HepG2 (cell line): Measurements from ENCODE around the gene SH3D19. TPM values are rescaled to one million over a fixed set of nuclear protein-coding genes. Genes with fewer than 3 reads are reported as not detected.
A peak's percentile ranks its signal among the peaks of the same experiment; 100 is the strongest.

Experiments used
- GLI4 ChIP-seq: sonication (generic); formaldehyde crosslinking; IDR thresholded peaks from 2 replicates; pipeline ENCODE4 v1.5.1; 2020; ENCODE audit warnings: missing genetic modification reagents, mild to moderate bottlenecking, moderate library complexity, borderline replicate concordance
- HNRNPUL1 ChIP-seq: fragments of 200-400 bp; formaldehyde crosslinking; IDR thresholded peaks from 2 replicates; pipeline ENCODE4 v1.6.1; 2017; ENCODE audit warnings: low read depth, mild to moderate bottlenecking, low read length, moderate library complexity
- MIER3 ChIP-seq: IDR thresholded peaks from 2 replicates; pipeline ENCODE4 v1.6.1; 2016; ENCODE audit warnings: missing compliant biosample characterization, borderline replicate concordance
- MTF2 ChIP-seq: sonication (generic); formaldehyde crosslinking; IDR thresholded peaks from 2 replicates; pipeline ENCODE4 v1.5.0; 2020; ENCODE audit warnings: missing genetic modification reagents, borderline replicate concordance
- SNAI1 ChIP-seq: sonication (generic); formaldehyde crosslinking; IDR thresholded peaks from 2 replicates; pipeline ENCODE4 v1.5.0; 2020; ENCODE audit warnings: mild to moderate bottlenecking, missing genetic modification reagents, borderline replicate concordance
- SOX5 ChIP-seq: IDR thresholded peaks from 2 replicates; pipeline ENCODE4 v1.6.1; 2016; ENCODE audit warnings: borderline replicate concordance
- SUZ12 ChIP-seq: fragments of 150-350 bp; IDR thresholded peaks from 2 replicates; pipeline ENCODE4 v1.6.1; 2014; ENCODE audit warnings: low read depth, low read length
- TOE1 ChIP-seq: sonication (generic); formaldehyde crosslinking; IDR thresholded peaks from 2 replicates; pipeline ENCODE4 v1.4.0; 2020; ENCODE audit warnings: mild to moderate bottlenecking, missing genetic modification reagents
- XRCC5 ChIP-seq: fragments of 200-400 bp; formaldehyde crosslinking; optimal IDR thresholded peaks from 2 replicates; pipeline ENCODE3; 2017; ENCODE audit warnings: mild to moderate bottlenecking, low read length
- ZC3H13 ChIP-seq: sonication (generic); formaldehyde crosslinking; IDR thresholded peaks from 2 replicates; pipeline ENCODE4 v1.8.1; 2023; ENCODE audit warnings: mild to moderate bottlenecking, missing genetic modification reagents, moderate library complexity
- ZNF703 ChIP-seq: sonication (generic); formaldehyde crosslinking; IDR thresholded peaks from 2 replicates; pipeline ENCODE4 v1.5.1; 2020; ENCODE audit warnings: missing genetic modification reagents, mild to moderate bottlenecking, moderate library complexity, borderline replicate concordance
- ZNF776 ChIP-seq: sonication (generic); formaldehyde crosslinking; IDR thresholded peaks from 2 replicates; pipeline ENCODE4 v1.4.0; 2020; ENCODE audit warnings: mild to moderate bottlenecking, missing genetic modification reagents
- ZNF839 ChIP-seq: sonication (generic); formaldehyde crosslinking; IDR thresholded peaks from 2 replicates; pipeline ENCODE4 v1.4.0; 2020; ENCODE audit warnings: missing genetic modification reagents, mild to moderate bottlenecking, borderline replicate concordance
- ZSCAN21 ChIP-seq: sonication (generic); formaldehyde crosslinking; IDR thresholded peaks from 2 replicates; pipeline ENCODE4 v1.8.0; 2022; ENCODE audit warnings: mild to moderate bottlenecking, missing genetic modification reagents, moderate library complexity, borderline replicate concordance
- polyA plus RNA-seq, 8 experiments: library from polyadenylated mRNA; depleted of rRNA in 3 of 8; stranded (reverse) in 7 of 8; unstranded in 1 of 8; fragments of >200 nt; fragmentation: Illumina TruSeq in 4 of 8; extraction: Trizol in 4 of 8; gene quantifications; 2 replicates each; pipeline versions ENCODE4 v1.2.1 to v1.2.3, GENCODE V29; 2011 to 2016; ENCODE audit warnings: low read depth in 4 of 8, missing spikeins in 1 of 8, mixed read lengths in 1 of 8; ENCODE audit not compliant: insufficient read depth in 1 of 8
- total RNA-seq, 5 experiments: library from RNA; depleted of rRNA; stranded (reverse); fragments of >200 nt; fragmentation: Illumina TruSeq; extraction: Trizol; gene quantifications; 2 replicates each; pipeline ENCODE4 v1.2.3, GENCODE V29; 2016; ENCODE audit warnings: low read depth in 1 of 5
- TF ChIP-seq, protein P1 (sequence below): sonication (generic); formaldehyde crosslinking; IDR thresholded peaks from 2 replicates; pipeline ENCODE4 v1.5.0; 2020; ENCODE audit warnings: mild to moderate bottlenecking, missing genetic modification reagents
- TF ChIP-seq, protein P2 (sequence below): sonication (generic); formaldehyde crosslinking; IDR thresholded peaks from 2 replicates; pipeline ENCODE4 v1.5.1; 2020; ENCODE audit warnings: missing genetic modification reagents, mild to moderate bottlenecking, borderline replicate concordance
- TF ChIP-seq, protein P3 (sequence below): sonication (generic); formaldehyde crosslinking; IDR thresholded peaks from 2 replicates; pipeline ENCODE4 v1.5.0; 2020; ENCODE audit warnings: missing genetic modification reagents, mild to moderate bottlenecking, borderline replicate concordance
- TF ChIP-seq, protein P4 (sequence below): sonication (generic); formaldehyde crosslinking; IDR thresholded peaks from 2 replicates; pipeline ENCODE4 v1.4.0; 2020; ENCODE audit warnings: mild to moderate bottlenecking, missing genetic modification reagents
- TF ChIP-seq, protein P5 (sequence below): sonication (generic); formaldehyde crosslinking; IDR thresholded peaks from 2 replicates; pipeline ENCODE4 v1.4.0; 2020; ENCODE audit warnings: missing genetic modification reagents, mild to moderate bottlenecking, borderline replicate concordance

SH3D19 gene
- total and polyA plus RNA-seq, 2 of the 13 experiments (the other 11 are each of a cell fraction or from before 2014, with no cell fraction given): 31.2 to 38.0 TPM

DNA sequence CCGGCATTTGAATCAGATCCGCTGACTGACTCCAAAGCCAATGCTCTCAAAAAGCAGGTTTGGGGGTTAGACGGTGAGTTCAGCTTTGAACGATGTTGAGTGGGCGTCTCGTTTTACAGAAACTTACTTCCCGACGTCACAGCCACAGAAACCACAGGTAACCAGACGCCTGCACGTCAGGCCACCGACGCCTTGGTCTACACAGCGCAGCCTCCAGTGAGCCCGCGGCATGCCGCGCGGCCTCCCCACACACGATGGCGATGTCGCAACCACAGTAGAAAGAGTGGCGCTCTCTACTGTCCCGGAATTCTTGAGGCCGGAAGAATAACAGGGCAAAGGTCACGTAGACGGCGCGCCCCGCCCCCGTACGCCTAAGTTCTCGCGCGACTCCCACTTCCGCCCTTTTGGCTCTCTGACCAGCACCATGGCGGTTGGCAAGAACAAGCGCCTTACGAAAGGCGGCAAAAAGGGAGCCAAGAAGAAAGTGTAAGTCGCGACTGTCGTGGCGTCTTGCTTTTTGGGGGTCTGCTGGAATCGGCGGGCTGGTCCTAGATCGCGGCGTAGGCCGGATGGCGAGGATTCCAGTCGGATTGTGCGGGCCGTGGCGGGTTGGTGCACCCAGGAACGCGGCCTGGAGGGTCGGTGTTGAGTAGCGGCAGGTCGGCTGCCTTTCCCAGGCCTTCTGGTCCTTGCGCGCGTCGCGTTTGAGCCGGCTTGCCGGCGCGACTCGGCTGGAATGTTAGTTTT, 226.0 kb downstream of the SH3D19 start, which contains the start of gene RPS3A (continued):
- TF ChIP-seq ZSCAN21 (CRISPR knock-in tag) (peak; percentile 94), SOX5 (CRISPR knock-in tag) (peak; percentile 61), ZNF703 (CRISPR knock-in tag) (0 out of 2 replicates have a peak, but pooled peaks have one; percentile 72), SUZ12 (no peak), SNAI1 (CRISPR knock-in tag) (no peak), MIER3 (peak; percentile 93), ZNF776 (CRISPR knock-in tag) (peak; percentile 90; the same call in 1 of the 2 replicates), TOE1 (CRISPR knock-in tag) (peak; percentile 68; the same call in 1 of the 2 replicates), ZNF839 (CRISPR knock-in tag) (peak; percentile 96; the same call in 1 of the 2 replicates), MTF2 (CRISPR knock-in tag) (peak; percentile 58; the same call in 1 of the 2 replicates), HNRNPUL1 (no peak), ZC3H13 (CRISPR knock-in tag) (peak; percentile 94), XRCC5 (peak; percentile 95), GLI4 (CRISPR knock-in tag) (peak; percentile 89)
- TF ChIP-seq, protein P1, sequence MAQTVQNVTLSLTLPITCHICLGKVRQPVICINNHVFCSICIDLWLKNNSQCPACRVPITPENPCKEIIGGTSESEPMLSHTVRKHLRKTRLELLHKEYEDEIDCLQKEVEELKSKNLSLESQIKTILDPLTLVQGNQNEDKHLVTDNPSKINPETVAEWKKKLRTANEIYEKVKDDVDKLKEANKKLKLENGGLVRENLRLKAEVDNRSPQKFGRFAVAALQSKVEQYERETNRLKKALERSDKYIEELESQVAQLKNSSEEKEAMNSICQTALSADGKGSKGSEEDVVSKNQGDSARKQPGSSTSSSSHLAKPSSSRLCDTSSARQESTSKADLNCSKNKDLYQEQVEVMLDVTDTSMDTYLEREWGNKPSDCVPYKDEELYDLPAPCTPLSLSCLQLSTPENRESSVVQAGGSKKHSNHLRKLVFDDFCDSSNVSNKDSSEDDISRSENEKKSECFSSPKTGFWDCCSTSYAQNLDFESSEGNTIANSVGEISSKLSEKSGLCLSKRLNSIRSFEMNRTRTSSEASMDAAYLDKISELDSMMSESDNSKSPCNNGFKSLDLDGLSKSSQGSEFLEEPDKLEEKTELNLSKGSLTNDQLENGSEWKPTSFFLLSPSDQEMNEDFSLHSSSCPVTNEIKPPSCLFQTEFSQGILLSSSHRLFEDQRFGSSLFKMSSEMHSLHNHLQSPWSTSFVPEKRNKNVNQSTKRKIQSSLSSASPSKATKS (CRISPR knock-in tag): no peak
- TF ChIP-seq, protein P2, sequence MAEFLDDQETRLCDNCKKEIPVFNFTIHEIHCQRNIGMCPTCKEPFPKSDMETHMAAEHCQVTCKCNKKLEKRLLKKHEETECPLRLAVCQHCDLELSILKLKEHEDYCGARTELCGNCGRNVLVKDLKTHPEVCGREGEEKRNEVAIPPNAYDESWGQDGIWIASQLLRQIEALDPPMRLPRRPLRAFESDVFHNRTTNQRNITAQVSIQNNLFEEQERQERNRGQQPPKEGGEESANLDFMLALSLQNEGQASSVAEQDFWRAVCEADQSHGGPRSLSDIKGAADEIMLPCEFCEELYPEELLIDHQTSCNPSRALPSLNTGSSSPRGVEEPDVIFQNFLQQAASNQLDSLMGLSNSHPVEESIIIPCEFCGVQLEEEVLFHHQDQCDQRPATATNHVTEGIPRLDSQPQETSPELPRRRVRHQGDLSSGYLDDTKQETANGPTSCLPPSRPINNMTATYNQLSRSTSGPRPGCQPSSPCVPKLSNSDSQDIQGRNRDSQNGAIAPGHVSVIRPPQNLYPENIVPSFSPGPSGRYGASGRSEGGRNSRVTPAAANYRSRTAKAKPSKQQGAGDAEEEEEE (CRISPR knock-in tag): no peak
- TF ChIP-seq, protein P3, sequence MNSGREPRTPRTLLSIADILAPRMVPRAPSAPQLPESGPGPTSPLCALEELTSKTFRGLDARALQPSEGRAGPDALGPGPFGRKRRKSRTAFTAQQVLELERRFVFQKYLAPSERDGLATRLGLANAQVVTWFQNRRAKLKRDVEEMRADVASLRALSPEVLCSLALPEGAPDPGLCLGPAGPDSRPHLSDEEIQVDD (CRISPR knock-in tag): peak; percentile 81; the same call in 1 of the 2 replicates
- TF ChIP-seq, protein P4, sequence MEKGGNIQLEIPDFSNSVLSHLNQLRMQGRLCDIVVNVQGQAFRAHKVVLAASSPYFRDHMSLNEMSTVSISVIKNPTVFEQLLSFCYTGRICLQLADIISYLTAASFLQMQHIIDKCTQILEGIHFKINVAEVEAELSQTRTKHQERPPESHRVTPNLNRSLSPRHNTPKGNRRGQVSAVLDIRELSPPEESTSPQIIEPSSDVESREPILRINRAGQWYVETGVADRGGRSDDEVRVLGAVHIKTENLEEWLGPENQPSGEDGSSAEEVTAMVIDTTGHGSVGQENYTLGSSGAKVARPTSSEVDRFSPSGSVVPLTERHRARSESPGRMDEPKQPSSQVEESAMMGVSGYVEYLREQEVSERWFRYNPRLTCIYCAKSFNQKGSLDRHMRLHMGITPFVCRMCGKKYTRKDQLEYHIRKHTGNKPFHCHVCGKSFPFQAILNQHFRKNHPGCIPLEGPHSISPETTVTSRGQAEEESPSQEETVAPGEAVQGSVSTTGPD (CRISPR knock-in tag): no peak
- TF ChIP-seq, protein P5, sequence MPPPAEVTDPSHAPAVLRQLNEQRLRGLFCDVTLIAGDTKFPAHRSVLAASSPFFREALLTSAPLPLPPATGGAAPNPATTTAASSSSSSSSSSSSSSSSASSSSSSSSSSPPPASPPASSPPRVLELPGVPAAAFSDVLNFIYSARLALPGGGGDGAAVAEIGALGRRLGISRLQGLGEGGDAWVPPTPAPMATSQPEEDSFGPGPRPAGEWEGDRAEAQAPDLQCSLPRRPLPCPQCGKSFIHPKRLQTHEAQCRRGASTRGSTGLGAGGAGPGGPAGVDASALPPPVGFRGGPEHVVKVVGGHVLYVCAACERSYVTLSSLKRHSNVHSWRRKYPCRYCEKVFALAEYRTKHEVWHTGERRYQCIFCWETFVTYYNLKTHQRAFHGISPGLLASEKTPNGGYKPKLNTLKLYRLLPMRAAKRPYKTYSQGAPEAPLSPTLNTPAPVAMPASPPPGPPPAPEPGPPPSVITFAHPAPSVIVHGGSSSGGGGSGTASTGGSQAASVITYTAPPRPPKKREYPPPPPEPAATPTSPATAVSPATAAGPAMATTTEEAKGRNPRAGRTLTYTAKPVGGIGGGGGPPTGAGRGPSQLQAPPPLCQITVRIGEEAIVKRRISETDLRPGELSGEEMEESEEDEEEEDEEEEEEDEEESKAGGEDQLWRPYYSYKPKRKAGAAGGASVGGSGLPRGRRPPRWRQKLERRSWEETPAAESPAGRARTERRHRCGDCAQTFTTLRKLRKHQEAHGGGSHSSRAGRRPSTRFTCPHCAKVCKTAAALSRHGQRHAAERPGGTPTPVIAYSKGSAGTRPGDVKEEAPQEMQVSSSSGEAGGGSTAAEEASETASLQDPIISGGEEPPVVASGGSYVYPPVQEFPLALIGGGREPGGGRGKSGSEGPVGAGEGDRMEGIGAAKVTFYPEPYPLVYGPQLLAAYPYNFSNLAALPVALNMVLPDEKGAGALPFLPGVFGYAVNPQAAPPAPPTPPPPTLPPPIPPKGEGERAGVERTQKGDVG (CRISPR knock-in tag): peak; percentile 94
